H1 (cell line): ENCODE data around the gene GPD1. TPM values are rescaled to one million over a fixed set of nuclear protein-coding genes. Genes with fewer than 3 reads are reported as not detected.

Experiments used
- CTCF ChIA-PET: fragments of 300-600 bp; sonication (Branson Sonifier 250); formaldehyde crosslinking; loops from one replicate; lab custom pipeline; 2021; ENCODE audit not compliant: partially characterized antibody; lab: Charles Lee
- POLR2A ChIA-PET: fragments of 300-600 bp; sonication (Branson Sonifier 250); formaldehyde crosslinking; loops from one replicate; lab custom pipeline; 2021; ENCODE audit warnings: inconsistent platforms; ENCODE audit not compliant: partially characterized antibody; lab: Charles Lee
- DNase-seq, 2 experiments: peaks; one replicate each; pipeline versions ENCODE4 v3.0.0 to v3.0.0-alpha.2; 2010 to 2022; ENCODE audit warnings: low spot score in 2 of 2, low read depth in 1 of 2, mixed read lengths in 1 of 2
- FAIRE-seq: peaks from 2 replicates; lab custom pipeline; 2011; peaks lifted over from hg19 to GRCh38; lab: Jason Lieb, UNC
- H2AFZ ChIP-seq: 2 replicates; pipeline ENCODE4 v1.8.1; 2012; ENCODE audit warnings: low read length, inconsistent platforms
- H2AK5ac ChIP-seq: 2 replicates; pipeline ENCODE4 v1.6.1; 2013; ENCODE audit warnings: low read depth, low read length
- H2BK120ac ChIP-seq: replicated peaks from 2 replicates; pipeline ENCODE3; 2013; ENCODE audit warnings: low read depth, low read length, inconsistent platforms
- H2BK12ac ChIP-seq: 2 replicates; pipeline ENCODE4 v1.6.1; 2013; ENCODE audit warnings: low read depth, low read length
- H2BK15ac ChIP-seq: 2 replicates; pipeline ENCODE4 v1.6.1; 2013; ENCODE audit warnings: low read length
- H2BK20ac ChIP-seq: 2 replicates; pipeline ENCODE4 v1.6.1; 2013; ENCODE audit warnings: low read length
- H2BK5ac ChIP-seq: 2 replicates; pipeline ENCODE4 v1.6.1; 2013; ENCODE audit warnings: low read depth, low read length
- H3K14ac ChIP-seq: 2 replicates; pipeline ENCODE4 v1.6.1; 2013; ENCODE audit warnings: inconsistent platforms; ENCODE audit not compliant: insufficient read length
- H3K18ac ChIP-seq: 2 replicates; pipeline ENCODE4 v1.6.1; 2013; ENCODE audit warnings: low read length; ENCODE audit errors: extremely low read depth
- H3K23ac ChIP-seq: 2 replicates; pipeline ENCODE4 v1.6.1; 2013; ENCODE audit warnings: inconsistent platforms; ENCODE audit not compliant: insufficient read length
- H3K23me2 ChIP-seq: 2 replicates; pipeline ENCODE4 v1.6.1; 2013; ENCODE audit warnings: low read depth, low read length
- H3K27ac ChIP-seq: 2 replicates; pipeline ENCODE4 v1.6.1; 2011; ENCODE audit warnings: low read depth, low read length, inconsistent platforms
- H3K27me3 ChIP-seq, 4 experiments: replicated peaks in 1 of 4; 1 replicate in 1 of 4; 2 replicates in 3 of 4; pipeline versions ENCODE4 v1.6.1 to v1.8.1; 2011 to 2013; ENCODE audit warnings: low read length in 3 of 4, mild to moderate bottlenecking in 3 of 4, inconsistent platforms in 2 of 4, mixed read lengths in 2 of 4, moderate library complexity in 1 of 4; ENCODE audit not compliant: control insufficient read depth in 3 of 4, insufficient read depth in 3 of 4; ENCODE audit errors: extremely low read depth in 1 of 4
- H3K36me3 ChIP-seq, 4 experiments: 2 replicates each; pipeline versions ENCODE4 v1.6.1 to v1.8.1; 2011 to 2013; ENCODE audit warnings: mild to moderate bottlenecking in 4 of 4, low read length in 3 of 4, moderate library complexity in 2 of 4, control low read depth in 1 of 4, inconsistent platforms in 1 of 4; ENCODE audit not compliant: insufficient read depth in 4 of 4, control insufficient read depth in 2 of 4
- H3K4ac ChIP-seq: replicated peaks from 2 replicates; pipeline ENCODE3; 2013; ENCODE audit warnings: low read length, low read depth, mixed read lengths, inconsistent platforms; ENCODE audit not compliant: insufficient read length
- H3K4me1 ChIP-seq, 4 experiments: replicated peaks in 1 of 4; 1 replicate in 1 of 4; 2 replicates in 3 of 4; pipeline versions ENCODE4 v1.6.1 to v1.8.1; 2011 to 2013; ENCODE audit warnings: low read length in 3 of 4, inconsistent platforms in 2 of 4, mixed read lengths in 1 of 4; ENCODE audit not compliant: insufficient read depth in 4 of 4, control insufficient read depth in 3 of 4
- H3K4me2 ChIP-seq, 2 experiments: 2 replicates each; pipeline versions ENCODE4 v1.6.1 to v1.8.1; 2011 to 2013; ENCODE audit warnings: low read depth in 2 of 2, low read length in 2 of 2, control low read depth in 1 of 2, inconsistent platforms in 1 of 2, mild to moderate bottlenecking in 1 of 2; ENCODE audit not compliant: insufficient read depth in 1 of 2
- H3K4me3 ChIP-seq, 4 experiments: fragments of 200-600, 300-600 bp in 1 of 4; sonication (generic), shearing (Covaris generic), sonication (Bioruptor Twin) in 1 of 4; 2 replicates each; pipeline versions ENCODE4 v1.5.1 to v1.8.1; 2011 to 2016; ENCODE audit warnings: low read length in 4 of 4, low read depth in 3 of 4, control low read depth in 2 of 4, inconsistent platforms in 2 of 4, mild to moderate bottlenecking in 2 of 4, mixed read lengths in 1 of 4, moderate library complexity in 1 of 4; ENCODE audit not compliant: insufficient read depth in 2 of 4; ENCODE audit errors: extremely low read depth in 1 of 4
- H3K56ac ChIP-seq: replicated peaks from 2 replicates; pipeline ENCODE3; 2013; ENCODE audit warnings: low read depth, mild to moderate bottlenecking, mixed read lengths, low read length, inconsistent platforms; ENCODE audit not compliant: insufficient read length
- H3K79me1 ChIP-seq: 2 replicates; pipeline ENCODE4 v1.6.1; 2013; ENCODE audit warnings: low read depth, low read length, control low read depth
- H3K79me2 ChIP-seq, 2 experiments: 2 replicates each; pipeline versions ENCODE4 v1.6.1 to v1.8.1; 2012 to 2013; ENCODE audit warnings: low read length in 2 of 2, mild to moderate bottlenecking in 2 of 2, inconsistent platforms in 1 of 2; ENCODE audit not compliant: insufficient read depth in 2 of 2, control insufficient read depth in 1 of 2
- H3K9ac ChIP-seq, 4 experiments: replicated peaks in 1 of 4; 1 replicate in 1 of 4; 2 replicates in 3 of 4; pipeline versions ENCODE4 v1.6.1 to v1.8.1; 2011 to 2013; ENCODE audit warnings: low read depth in 3 of 4, low read length in 3 of 4, control low read depth in 2 of 4, mild to moderate bottlenecking in 2 of 4, moderate library complexity in 2 of 4, inconsistent platforms in 1 of 4; ENCODE audit errors: extremely low read depth in 1 of 4
- H3K9me3 ChIP-seq, 2 experiments: 2 replicates each; pipeline versions ENCODE4 v1.6.1 to v1.8.1; 2012 to 2013; ENCODE audit warnings: mild to moderate bottlenecking in 2 of 2, moderate library complexity in 2 of 2, control low read depth in 1 of 2, inconsistent platforms in 1 of 2, low read depth in 1 of 2, low read length in 1 of 2, mixed read lengths in 1 of 2; ENCODE audit not compliant: insufficient read depth in 2 of 2
- H4K20me1 ChIP-seq, 2 experiments: replicated peaks in 1 of 2; 2 replicates each; pipeline versions ENCODE3 to v1.8.1; 2011 to 2013; ENCODE audit warnings: inconsistent platforms in 2 of 2, low read length in 2 of 2, mild to moderate bottlenecking in 1 of 2; ENCODE audit not compliant: insufficient read depth in 2 of 2, control insufficient read depth in 1 of 2
- H4K5ac ChIP-seq: 2 replicates; pipeline ENCODE4 v1.6.1; 2013; ENCODE audit warnings: low read length, low read depth, mixed read lengths, inconsistent platforms; ENCODE audit not compliant: insufficient read length
- H4K8ac ChIP-seq: 2 replicates; pipeline ENCODE4 v1.8.0; 2013; ENCODE audit warnings: mild to moderate bottlenecking, moderate library complexity, low read length, inconsistent platforms; ENCODE audit not compliant: insufficient read depth; ENCODE audit errors: extremely low read depth
- H4K91ac ChIP-seq: replicated peaks from 2 replicates; pipeline ENCODE3; 2013; ENCODE audit warnings: low read length, mixed read lengths, inconsistent platforms; ENCODE audit not compliant: insufficient read length
- GTF2F1 ChIP-seq: IDR thresholded peaks from 2 replicates; pipeline ENCODE4 v1.6.1; 2012; ENCODE audit warnings: low read depth, low read length, improper control_type of control experiment, borderline replicate concordance
- MAX ChIP-seq: IDR thresholded peaks from 2 replicates; pipeline ENCODE4 v1.6.1; 2012; ENCODE audit warnings: inconsistent platforms
- POLR2A ChIP-seq, 2 experiments: IDR thresholded peaks; 1 replicate in 1 of 2; 2 replicates in 1 of 2; pipeline ENCODE4 v1.6.1; 2011; ENCODE audit warnings: low read depth in 2 of 2, low read length in 2 of 2, mild to moderate bottlenecking in 2 of 2; ENCODE audit errors: control extremely low read depth in 1 of 2
- YY1 ChIP-seq: IDR thresholded peaks from 2 replicates; pipeline ENCODE4 v1.6.1; 2011; ENCODE audit warnings: low read depth, mild to moderate bottlenecking, low read length
- WGBS, 2 experiments: shearing (Covaris generic) in 1 of 2; methylation state at CpG; one replicate each; pipeline versions ENCODE4 v1.1.6 to v1.1.7; 2013 to 2015; ENCODE audit warnings: low lambda C conversion rate in 2 of 2, mixed read lengths in 2 of 2, inconsistent platforms in 1 of 2, low coverage in 1 of 2, missing lambda C conversion rate in 1 of 2; ENCODE audit not compliant: insufficient replicate concordance in 2 of 2, insufficient coverage in 1 of 2, insufficient read length in 1 of 2; ENCODE audit errors: extremely low coverage in 1 of 2, missing lambda C conversion rate in 1 of 2; 5-methylcytosine and 5-hydroxymethylcytosine counted together
- long read RNA-seq, 2 experiments: library from RNA in 1 of 2; library from capped mRNA in 1 of 2; stranded (forward); transcript quantifications; one replicate each; pipeline ENCODE4 v2.0.0, GENCODE V29; 2021; ENCODE audit warnings: inconsistent platforms in 1 of 2
- polyA minus RNA-seq, 3 experiments: library from RNA; depleted of rRNA, polyadenylated mRNA; stranded (reverse); fragments of >200 nt; gene quantifications; 1 replicate in 2 of 3; 2 replicates in 1 of 3; pipeline ENCODE4 v1.2.3, GENCODE V29; 2011
- polyA plus RNA-seq, 7 experiments: library from polyadenylated mRNA; depleted of rRNA in 3 of 7; stranded (reverse) in 5 of 7; unstranded in 2 of 7; fragments of >200 nt in 5 of 7; fragments of 200-250 nt in 2 of 7; gene quantifications; 1 replicate in 5 of 7; 2 replicates in 1 of 7; 4 replicates in 1 of 7; pipeline versions ENCODE4 v1.2.1 to v1.2.3, GENCODE V29; 2011 to 2013; ENCODE audit warnings: missing spikeins in 2 of 7, mixed read lengths in 2 of 7
- total RNA-seq: library from RNA; stranded (reverse); fragmentation: NEBNext Ultra II Directional; extraction: Animal tissue kit (Norgen Biotek cat#: 25700); gene quantifications from 2 replicates; pipeline ENCODE4 v1.2.1, GENCODE V29; 2021

Gene GPD1
- total RNA-seq (0.74 and 1.2 TPM in 2 replicates), polyA plus RNA-seq (2011; rRNA removed) (0.45 and 0.53 TPM in 2 replicates), polyA minus RNA-seq (2011; rRNA and poly(A)+ RNA removed) (0.71 and 3.5 TPM in 2 replicates)
- 0.88 TPM for polyA plus RNA-seq (2011; cell fraction: cytosol; rRNA removed)
- polyA plus RNA-seq (2011; cell fraction: nucleus; rRNA removed) = 1.1 TPM
- 0.65 to 1.2 TPM (median 0.89 TPM) in 4 replicates for polyA plus RNA-seq (2012, experiment 1 of 2)
- 0.84 TPM for polyA plus RNA-seq (2012, experiment 2 of 2)
- polyA plus RNA-seq (2013, experiment 1 of 2) = 0.14 TPM
- 0.15 TPM for polyA plus RNA-seq (2013, experiment 2 of 2)
- polyA minus RNA-seq (2011; cell fraction: cytosol; rRNA and poly(A)+ RNA removed) = not detected
- polyA minus RNA-seq (2011; cell fraction: nucleus; rRNA and poly(A)+ RNA removed) = 1.00 TPM
- long read RNA-seq, experiment 1, partial matches to known transcripts = 0 of 1 reads
- long read RNA-seq, experiment 1, other reads (novel, unspliced or antisense) = 0 of 1 reads
- long read RNA-seq, experiment 2, partial matches to known transcripts = 0 of 2 reads
- long read RNA-seq, experiment 2, other reads (novel, unspliced or antisense) = 0 of 2 reads

GRCh38 chr12:50103767-50104321 is at the start of gene GPD1:
TSS of gene GPD1 (plus strand) at chr12:50104008. CDS start at chr12:50104051, 43 bp downstream.
- FAIRE-seq = no peak
- no peaks in the 10 kb centered on the region for H3K79me2 ChIP-seq
- peaks cover 2 to 9% (median 6%) of the 10 kb centered on the region in 4 experiments; a peak in 5 of 7 replicates for H3K4me1 ChIP-seq
- H3K23ac ChIP-seq = no peak within 1 kb of the TSS
- no peaks in the 10 kb centered on the region for H3K79me1 ChIP-seq
- TF ChIP-seq MAX (peak; percentile 24; the same call in 1 of the 2 replicates), YY1 (no peak), GTF2F1 (no peak), POLR2A (IDR thresholded peaks at IDR 0.05; ENCODE audit: control extremely low read depth in 1 of 2, low read depth in 2 of 2, low read length in 2 of 2) (0 out of 3 replicates have a peak, but pooled peaks of 1 of the 2 experiments have one; percentile 32)
- TF ChIP-seq, all 59 proteins: peak for 2
- Histone ChIP-seq H2BK12ac (0 out of 2 replicates have a peak within 1 kb of the TSS, but pooled peaks have one; percentile 27), H3K4me3 (no peak within 1 kb of the TSS), H3K14ac (no peak within 1 kb of the TSS), H4K91ac (no peak within 1 kb of the TSS), H2AFZ (no peak within 1 kb of the TSS), H3K36me3 (peaks cover 10 to 20% (median 12%) of the 10 kb centered on the region in 4 experiments), H2BK5ac (0 out of 2 replicates have a peak within 1 kb of the TSS, but pooled peaks have one; percentile 2), H4K20me1 (peaks cover 0 to 5% of the 10 kb centered on the region in 2 experiments), H3K18ac (no peak within 1 kb of the TSS), H2BK15ac (0 out of 2 replicates have a peak within 1 kb of the TSS, but pooled peaks have one; percentile 19), H4K8ac (peak within 1 kb of the TSS; percentile 7; the same call in 1 of the 2 replicates), H2BK120ac (no peak within 1 kb of the TSS), H3K4ac (no peak within 1 kb of the TSS), H2BK20ac (no peak within 1 kb of the TSS), H3K23me2 (no peaks in the 10 kb centered on the region), H4K5ac (no peak within 1 kb of the TSS), H3K9me3 (no peaks in the 10 kb centered on the region), H2AK5ac (no peak within 1 kb of the TSS), H3K9ac (no peak within 1 kb of the TSS; a peak in 1 of 7 replicates), H3K4me2 (0 out of 4 replicates have a peak within 1 kb of the TSS, but pooled peaks of 1 of the 2 experiments have one; percentile 7), H3K27ac (no peak within 1 kb of the TSS), H3K27me3 (no peaks in the 10 kb centered on the region), H3K56ac (no peak within 1 kb of the TSS)
- 65% methylated on average over 13 of the region's 13 CpGs; no CpG with 5 or more reads in 1 of the 2 experiments for WGBS, 2 experiments
- POLR2A ChIA-PET = interaction anchor here (0.8 to 27.1 kb wide), 6 partner anchors 5 to 66 kb away, joined by 3 to 457 read pairs (median 4); partner anchors contain the start of genes COX14, GPD1 and SMARCD1
- CTCF ChIA-PET = interaction anchor here (0.6 to 32.9 kb wide), 14 partner anchors 7 to 582 kb away, joined by 3 to 625 read pairs (median 4); partner anchors contain the start of genes CERS5, COX14 and SMARCD1
- peak in 1 of 2 experiments; percentile 67 for DNase-seq
